Parathyroid adenoma (tissue), 2 donors: ENCODE data around the gene TXNDC15.

Experiments
- H2AFZ ChIP-seq: fragments of 300-600 bp; sonication (generic); one replicate; pipeline ENCODE4 v1.7.0; 2017; ENCODE audit warnings: antibody characterized with exemption, mild to moderate bottlenecking
- H3K27ac ChIP-seq: fragments of 300-600 bp; sonication (generic); one replicate; pipeline ENCODE4 v1.7.0; 2017
- H3K27me3 ChIP-seq: fragments of 300-600 bp; sonication (generic); one replicate; pipeline ENCODE4 v1.7.0; 2017; ENCODE audit warnings: low read length; ENCODE audit not compliant: control insufficient read depth, insufficient read depth
- H3K36me3 ChIP-seq: fragments of 300-600 bp; sonication (generic); one replicate; pipeline ENCODE4 v1.7.0; 2017; ENCODE audit warnings: low read length; ENCODE audit not compliant: control insufficient read depth, insufficient read depth
- H3K4me1 ChIP-seq: fragments of 300-600 bp; sonication (generic); one replicate; pipeline ENCODE4 v1.7.0; 2017; ENCODE audit warnings: control low read depth
- H3K4me2 ChIP-seq: fragments of 300-600 bp; sonication (generic); one replicate; pipeline ENCODE4 v1.7.0; 2017; ENCODE audit warnings: low read length
- H3K4me3 ChIP-seq: fragments of 300-600 bp; sonication (generic); one replicate; pipeline ENCODE4 v1.7.0; 2017; ENCODE audit warnings: low read depth, low read length
- H3K79me2 ChIP-seq: fragments of 300-600 bp; sonication (generic); one replicate; pipeline ENCODE4 v1.7.0; 2017; ENCODE audit warnings: control low read depth
- H3K9ac ChIP-seq: fragments of 300-600 bp; sonication (generic); one replicate; pipeline ENCODE4 v1.7.0; 2017; ENCODE audit warnings: mild to moderate bottlenecking
- H3K9me3 ChIP-seq: fragments of 300-600 bp; sonication (generic); one replicate; pipeline ENCODE4 v1.7.0; 2017; ENCODE audit warnings: low read length; ENCODE audit not compliant: control insufficient read depth
- TF ChIP-seq, protein P1 (sequence below): fragments of 300-600 bp; sonication (generic); IDR thresholded peaks from one replicate; pipeline ENCODE4 v1.7.0; 2017; ENCODE audit warnings: antibody characterized with exemption, mild to moderate bottlenecking
- donor health status: primary hyperparathyroidism.

The TXNDC15 gene

GRCh38 chr5:134891473-134891872 lies 17.3 kb downstream of the TXNDC15 start:
- Histone ChIP-seq H3K9ac (no peak overlapping the region), H3K27me3 (no peaks in the 10 kb centered on the region), H3K27ac (no peak overlapping the region), H2AFZ (no peak overlapping the region), H3K79me2 (peaks cover 12% of the 10 kb centered on the region), H3K36me3 (no peaks in the 10 kb centered on the region), H3K4me2 (no peak overlapping the region), H3K4me3 (no peak overlapping the region), H3K4me1 (no peaks in the 10 kb centered on the region), H3K9me3 (no peaks in the 10 kb centered on the region)
- TF ChIP-seq, protein P1, sequence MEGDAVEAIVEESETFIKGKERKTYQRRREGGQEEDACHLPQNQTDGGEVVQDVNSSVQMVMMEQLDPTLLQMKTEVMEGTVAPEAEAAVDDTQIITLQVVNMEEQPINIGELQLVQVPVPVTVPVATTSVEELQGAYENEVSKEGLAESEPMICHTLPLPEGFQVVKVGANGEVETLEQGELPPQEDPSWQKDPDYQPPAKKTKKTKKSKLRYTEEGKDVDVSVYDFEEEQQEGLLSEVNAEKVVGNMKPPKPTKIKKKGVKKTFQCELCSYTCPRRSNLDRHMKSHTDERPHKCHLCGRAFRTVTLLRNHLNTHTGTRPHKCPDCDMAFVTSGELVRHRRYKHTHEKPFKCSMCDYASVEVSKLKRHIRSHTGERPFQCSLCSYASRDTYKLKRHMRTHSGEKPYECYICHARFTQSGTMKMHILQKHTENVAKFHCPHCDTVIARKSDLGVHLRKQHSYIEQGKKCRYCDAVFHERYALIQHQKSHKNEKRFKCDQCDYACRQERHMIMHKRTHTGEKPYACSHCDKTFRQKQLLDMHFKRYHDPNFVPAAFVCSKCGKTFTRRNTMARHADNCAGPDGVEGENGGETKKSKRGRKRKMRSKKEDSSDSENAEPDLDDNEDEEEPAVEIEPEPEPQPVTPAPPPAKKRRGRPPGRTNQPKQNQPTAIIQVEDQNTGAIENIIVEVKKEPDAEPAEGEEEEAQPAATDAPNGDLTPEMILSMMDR = no peak

- Histone ChIP-seq H3K9ac (no peak overlapping the region), H3K36me3 (no peaks in the 10 kb centered on the region), H2AFZ (no peak overlapping the region), H3K9me3 (no peaks in the 10 kb centered on the region), H3K4me1 (no peaks in the 10 kb centered on the region), H3K27ac (no peak overlapping the region), H3K79me2 (peaks cover 7% of the 10 kb centered on the region), H3K27me3 (no peaks in the 10 kb centered on the region), H3K4me2 (no peak overlapping the region), H3K4me3 (no peak overlapping the region)
- TF ChIP-seq, protein P1 = no peak
These were observed 18.1 kb downstream of the TXNDC15 start for GRCh38 chr5:134892282-134892681.

GRCh38 chr5:134892926-134893325 lies 18.8 kb downstream of the TXNDC15 start:
- Histone ChIP-seq H3K4me1 (no peaks in the 10 kb centered on the region), H3K27ac (no peak overlapping the region), H3K9me3 (no peaks in the 10 kb centered on the region), H3K27me3 (no peaks in the 10 kb centered on the region), H3K4me3 (no peak overlapping the region), H3K4me2 (no peak overlapping the region), H3K9ac (no peak overlapping the region), H3K79me2 (peaks cover 7% of the 10 kb centered on the region), H2AFZ (no peak overlapping the region), H3K36me3 (no peaks in the 10 kb centered on the region)
- TF ChIP-seq, protein P1 = no peak

DNA sequence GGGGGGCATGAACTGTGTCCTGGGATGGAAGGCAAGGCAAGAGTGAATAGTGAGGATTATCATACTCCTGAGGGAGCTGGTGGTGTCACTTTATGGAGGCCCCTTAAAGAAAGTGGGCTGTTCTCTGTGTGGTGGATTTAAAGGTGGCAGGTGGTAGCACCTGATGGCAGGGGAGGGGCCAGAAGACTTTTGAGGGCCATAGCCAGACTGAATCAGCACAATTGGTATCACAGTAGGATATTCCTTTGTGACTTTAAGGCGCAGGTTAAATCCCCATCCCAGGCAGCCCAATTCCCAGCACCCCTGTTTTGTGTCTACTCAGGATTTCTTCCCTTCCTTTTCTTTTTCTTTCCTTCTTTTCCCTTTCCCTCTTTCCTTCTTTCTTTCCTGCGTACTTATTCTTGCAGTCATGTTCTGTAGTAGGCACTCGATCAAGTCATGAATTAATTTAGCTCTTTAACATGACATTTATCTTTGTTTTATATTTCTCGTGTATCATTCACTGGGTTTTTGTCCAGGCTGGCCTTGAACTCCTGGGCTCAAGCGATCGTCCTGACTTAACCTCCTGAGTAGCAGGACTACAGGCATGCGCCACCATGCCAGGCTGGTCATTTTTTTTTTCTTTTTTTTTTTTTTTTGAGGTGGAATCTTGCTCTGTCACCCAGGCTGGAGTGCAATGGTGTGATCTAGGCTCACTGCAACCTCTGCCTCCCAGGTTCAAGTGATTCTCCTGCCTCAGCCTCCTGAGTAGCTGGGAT lies 19.8 kb downstream of the TXNDC15 start:
- no peak overlapping the region for H3K9ac ChIP-seq
- H2AFZ ChIP-seq = no peak overlapping the region
- no peak overlapping the region for H3K4me3 ChIP-seq
- H3K79me2 ChIP-seq = peaks cover 6% of the 10 kb centered on the region
- H3K9me3 ChIP-seq = no peaks in the 10 kb centered on the region
- H3K36me3 ChIP-seq = no peaks in the 10 kb centered on the region
- no peak overlapping the region for H3K4me2 ChIP-seq
- H3K4me1 ChIP-seq = no peaks in the 10 kb centered on the region
- H3K27ac ChIP-seq = no peak overlapping the region
- TF ChIP-seq, protein P1 = no peak
- H3K27me3 ChIP-seq = no peaks in the 10 kb centered on the region
